T-helper 2 cell treated with Interferon-gamma antibody and Interleukin-4, amounts not matched to agents 5 μg/mL and 100 μg/mL, for 36 hours (primary cell): Measurements from ENCODE around the gene MIEN1.

Experiments used
- DNase-seq: peaks from one replicate; pipeline ENCODE4 v3.0.0; 2021; ENCODE audit warnings: low spot score
- H3K27ac Mint-ChIP-seq: one replicate; pipeline ENCODE4 v1.8.0; 2021; ENCODE audit warnings: mild to moderate bottlenecking, mixed read lengths
- H3K27me3 Mint-ChIP-seq: one replicate; pipeline ENCODE4 v1.8.0; 2021; ENCODE audit warnings: low read depth, mixed read lengths
- H3K36me3 Mint-ChIP-seq: one replicate; pipeline ENCODE4 v1.8.0; 2021; ENCODE audit warnings: low read depth, mixed read lengths
- H3K4me1 Mint-ChIP-seq: one replicate; pipeline ENCODE4 v1.8.0; 2021; ENCODE audit warnings: low read depth, mixed read lengths
- H3K4me3 Mint-ChIP-seq: one replicate; pipeline ENCODE4 v1.8.0; 2022; ENCODE audit warnings: mild to moderate bottlenecking, moderate library complexity, mixed read lengths
- H3K9me3 Mint-ChIP-seq: one replicate; pipeline ENCODE4 v1.8.0; 2021; ENCODE audit warnings: mixed read lengths

The MIEN1 gene

GRCh38 chr17:39763051-39763820 lies 32.9 kb upstream of the MIEN1 start:
- Mint-ChIP-seq H3K36me3 (peaks cover 50% of the 10 kb centered on the region), H3K4me3 (no peak overlapping the region)
- no peak for DNase-seq

GRCh38 chr17:39761861-39762496 lies 31.6 kb upstream of the MIEN1 start:
- Mint-ChIP-seq H3K4me3 (no peak overlapping the region), H3K4me1 (peaks cover 42% of the 10 kb centered on the region), H3K27me3 (no peaks in the 10 kb centered on the region), H3K9me3 (no peaks in the 10 kb centered on the region), H3K27ac (no peak overlapping the region), H3K36me3 (peaks cover 41% of the 10 kb centered on the region)
- no peak for DNase-seq

More at GRCh38 chr17:39763051-39763820, 32.9 kb upstream of the MIEN1 start:
- H3K27ac Mint-ChIP-seq: no peak overlapping the region
- no peaks in the 10 kb centered on the region for H3K27me3 Mint-ChIP-seq
- no peaks in the 10 kb centered on the region for H3K9me3 Mint-ChIP-seq
- H3K4me1 Mint-ChIP-seq: peaks cover 40% of the 10 kb centered on the region

GRCh38 chr17:39759204-39759603 lies 28.9 kb upstream of the MIEN1 start:
- peaks cover 18% of the 10 kb centered on the region for H3K36me3 Mint-ChIP-seq
- DNase-seq: no peak
- no peak overlapping the region for H3K27ac Mint-ChIP-seq
- no peak overlapping the region for H3K4me3 Mint-ChIP-seq
- no peaks in the 10 kb centered on the region for H3K27me3 Mint-ChIP-seq
- peaks cover 48% of the 10 kb centered on the region for H3K4me1 Mint-ChIP-seq
- no peaks in the 10 kb centered on the region for H3K9me3 Mint-ChIP-seq

- peak overlapping the region; percentile 82 for H3K27ac Mint-ChIP-seq
Measured at GRCh38 chr17:39757931-39758873, 27.9 kb upstream of the MIEN1 start.

GRCh38 chr17:39757176-39757662 lies 26.9 kb upstream of the MIEN1 start:
- no peaks in the 10 kb centered on the region for H3K9me3 Mint-ChIP-seq
- no peak for DNase-seq
- H3K4me1 Mint-ChIP-seq: peaks cover 53% of the 10 kb centered on the region
- H3K36me3 Mint-ChIP-seq: peaks cover 7% of the 10 kb centered on the region
- peak overlapping the region; percentile 49 for H3K4me3 Mint-ChIP-seq
- no peaks in the 10 kb centered on the region for H3K27me3 Mint-ChIP-seq
- H3K27ac Mint-ChIP-seq: peak overlapping the region; percentile 82

More at GRCh38 chr17:39757931-39758873, 27.9 kb upstream of the MIEN1 start:
- peak overlapping the region; percentile 49 for H3K4me3 Mint-ChIP-seq
- no peaks in the 10 kb centered on the region for H3K9me3 Mint-ChIP-seq
- H3K4me1 Mint-ChIP-seq: peaks cover 52% of the 10 kb centered on the region
- no peaks in the 10 kb centered on the region for H3K27me3 Mint-ChIP-seq
- H3K36me3 Mint-ChIP-seq: peaks cover 14% of the 10 kb centered on the region
- DNase-seq: peak; percentile 62

- H3K36me3 Mint-ChIP-seq: peaks cover 4% of the 10 kb centered on the region
- peaks cover 56% of the 10 kb centered on the region for H3K4me1 Mint-ChIP-seq
- H3K9me3 Mint-ChIP-seq: no peaks in the 10 kb centered on the region
- DNase-seq: no peak
- H3K27ac Mint-ChIP-seq: peak overlapping the region; percentile 82
- H3K27me3 Mint-ChIP-seq: no peaks in the 10 kb centered on the region
- peak overlapping the region; percentile 49 for H3K4me3 Mint-ChIP-seq
Measured at GRCh38 chr17:39756380-39757079, 26.2 kb upstream of the MIEN1 start.

GRCh38 chr17:39755554-39756379 lies 25.4 kb upstream of the MIEN1 start:
- DNase-seq: no peak
- H3K9me3 Mint-ChIP-seq: no peaks in the 10 kb centered on the region
- H3K36me3 Mint-ChIP-seq: no peaks in the 10 kb centered on the region
- H3K27ac Mint-ChIP-seq: peak overlapping the region; percentile 82
- H3K27me3 Mint-ChIP-seq: no peaks in the 10 kb centered on the region
- H3K4me3 Mint-ChIP-seq: peak overlapping the region; percentile 49
- H3K4me1 Mint-ChIP-seq: peaks cover 56% of the 10 kb centered on the region

- DNase-seq: no peak
- no peaks in the 10 kb centered on the region for H3K36me3 Mint-ChIP-seq
- no peaks in the 10 kb centered on the region for H3K9me3 Mint-ChIP-seq
- peak overlapping the region; percentile 82 for H3K27ac Mint-ChIP-seq
- peak overlapping the region; percentile 45 for H3K4me3 Mint-ChIP-seq
- H3K4me1 Mint-ChIP-seq: peaks cover 56% of the 10 kb centered on the region
- no peaks in the 10 kb centered on the region for H3K27me3 Mint-ChIP-seq
Measured at GRCh38 chr17:39754958-39755553, 24.7 kb upstream of the MIEN1 start.

- peak overlapping the region; percentile 45 for H3K4me3 Mint-ChIP-seq
- peaks cover 53% of the 10 kb centered on the region for H3K4me1 Mint-ChIP-seq
- peak overlapping the region; percentile 74 for H3K27ac Mint-ChIP-seq
- H3K36me3 Mint-ChIP-seq: no peaks in the 10 kb centered on the region
- H3K9me3 Mint-ChIP-seq: no peaks in the 10 kb centered on the region
- H3K27me3 Mint-ChIP-seq: no peaks in the 10 kb centered on the region
- peak; percentile 97 for DNase-seq
Measured at GRCh38 chr17:39754161-39754957, 24.0 kb upstream of the MIEN1 start.

- Mint-ChIP-seq H3K4me3 (peak overlapping the region; percentile 87), H3K4me1 (peaks cover 48% of the 10 kb centered on the region), H3K9me3 (no peaks in the 10 kb centered on the region), H3K36me3 (no peaks in the 10 kb centered on the region), H3K27me3 (no peaks in the 10 kb centered on the region), H3K27ac (peak overlapping the region; percentile 93)
- no peak for DNase-seq
Measured at GRCh38 chr17:39753514-39754160, 23.3 kb upstream of the MIEN1 start.

- peaks cover 35% of the 10 kb centered on the region for H3K4me1 Mint-ChIP-seq
- H3K36me3 Mint-ChIP-seq: no peaks in the 10 kb centered on the region
- H3K27ac Mint-ChIP-seq: peak overlapping the region; percentile 88
- DNase-seq: no peak
- no peaks in the 10 kb centered on the region for H3K9me3 Mint-ChIP-seq
- peak overlapping the region; percentile 87 for H3K4me3 Mint-ChIP-seq
- H3K27me3 Mint-ChIP-seq: no peaks in the 10 kb centered on the region
Measured at GRCh38 chr17:39752241-39752881, 22.0 kb upstream of the MIEN1 start.
